Peyer's patch (tissue), 4 donors: Measurements from ENCODE around the gene PCSK5. TPM values are rescaled to one million over a fixed set of nuclear protein-coding genes. Genes with fewer than 3 reads are reported as not detected.
"Not testable (repeated sequence)": the region's sequence is repeated elsewhere in the genome, so short reads cannot be mapped to it uniquely, and the experiment has no call there.

Source experiments
- DNase-seq, 3 donors: peaks; one replicate each; pipeline ENCODE4 v3.0.0-alpha.2; 2017 to 2019
- H3K27ac ChIP-seq, 4 donors: fragments of 200-600 bp; sonication (generic); one replicate each; pipeline ENCODE4 v1.5.1; 2016 to 2019
- H3K27me3 ChIP-seq, 2 donors: fragments of 200-600 bp; sonication (generic); one replicate each; pipeline ENCODE4 v1.5.1; 2019
- H3K36me3 ChIP-seq, 3 donors: fragments of 200-600 bp; sonication (generic); one replicate each; pipeline ENCODE4 v1.5.1; 2016 to 2019
- H3K4me1 ChIP-seq, 4 donors: fragments of 200-600 bp; sonication (generic); one replicate each; pipeline ENCODE4 v1.5.1; 2016 to 2019
- H3K4me3 ChIP-seq, 4 donors: fragments of 200-600 bp; sonication (generic); 1 replicate in 3 of 4; 2 replicates in 1 of 4; pipeline ENCODE4 v1.5.1; 2016 to 2019; ENCODE audit warnings: mild to moderate bottlenecking in 1 of 4
- H3K9me3 ChIP-seq, 4 donors: fragments of 200-600 bp; sonication (generic); one replicate each; pipeline ENCODE4 v1.5.1; 2016 to 2019; ENCODE audit warnings: mild to moderate bottlenecking in 1 of 4
- CTCF ChIP-seq, 6 experiments: fragments of 450-650 bp in 4 of 6; fragments of 200-600 bp in 2 of 6; sonication (generic) in 1 of 6; IDR thresholded peaks; one replicate each; pipeline ENCODE4 v1.5.1; 2017 to 2019; ENCODE audit warnings: antibody characterized with exemption in 6 of 6, mild to moderate bottlenecking in 3 of 6, moderate library complexity in 1 of 6
- POLR2A ChIP-seq, 2 donors: fragments of 450-650 bp; IDR thresholded peaks; one replicate each; pipeline ENCODE4 v1.5.1; 2017; ENCODE audit warnings: antibody characterized with exemption in 2 of 2, mild to moderate bottlenecking in 2 of 2, moderate library complexity in 2 of 2
- total RNA-seq, 4 donors: library from RNA; depleted of rRNA; stranded (reverse); fragments of >200 nt; gene quantifications; one replicate each; pipeline ENCODE4 v1.1.0, GENCODE V29; 2016

PCSK5 gene
- total RNA-seq, 4 donors from 2014 or later, result 77.6 to 488 (median 411) TPM

GRCh38 chr9:75962013-75962661 is 71.7 kb downstream of the PCSK5 start:
- no peak for DNase-seq
- no peaks in the 10 kb centered on the region for H3K27me3 ChIP-seq
- TF ChIP-seq CTCF (IDR thresholded peaks at IDR 0.05) (no peak), POLR2A (IDR thresholded peaks at IDR 0.05) (no peak)

DNA sequence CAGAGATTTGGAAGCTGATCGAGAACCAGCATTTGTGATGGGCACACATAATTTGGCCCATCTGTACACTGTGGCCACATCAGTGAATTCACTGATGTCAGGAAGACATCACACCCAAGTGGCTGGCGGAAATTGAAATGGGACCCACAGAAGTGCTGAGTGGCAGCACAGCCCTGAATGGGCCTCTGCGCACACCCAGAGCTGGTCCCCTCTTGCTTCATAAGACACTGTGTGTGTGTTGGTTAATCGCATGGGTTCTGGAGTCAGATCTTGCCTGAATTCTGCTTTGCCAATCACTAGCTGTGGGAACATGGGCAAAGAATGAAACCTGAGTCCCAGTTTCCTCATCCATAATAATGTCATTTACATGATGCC is 72.2 kb downstream of the PCSK5 start:
- Histone ChIP-seq H3K9me3 (no peaks in the 10 kb centered on the region), H3K36me3 (no peaks in the 10 kb centered on the region), H3K27me3 (no peaks in the 10 kb centered on the region), H3K27ac (peak overlapping the region in 1 of 4 donors; percentile 4), H3K4me1 (peaks cover 0 to 28% (median 0%) of the 10 kb centered on the region in 4 donors), H3K4me3 (no peak overlapping the region)
- no peak for TF ChIP-seq POLR2A (IDR thresholded peaks at IDR 0.05)
- TF ChIP-seq CTCF (IDR thresholded peaks at IDR 0.05), result no peak
- no peak for DNase-seq

More at GRCh38 chr9:75962013-75962661, 71.7 kb downstream of the PCSK5 start:
- Histone ChIP-seq H3K4me3 (no peak overlapping the region), H3K4me1 (peaks cover 0 to 28% (median 0%) of the 10 kb centered on the region in 4 donors), H3K27ac (no peak overlapping the region), H3K9me3 (no peaks in the 10 kb centered on the region), H3K36me3 (no peaks in the 10 kb centered on the region)

DNA sequence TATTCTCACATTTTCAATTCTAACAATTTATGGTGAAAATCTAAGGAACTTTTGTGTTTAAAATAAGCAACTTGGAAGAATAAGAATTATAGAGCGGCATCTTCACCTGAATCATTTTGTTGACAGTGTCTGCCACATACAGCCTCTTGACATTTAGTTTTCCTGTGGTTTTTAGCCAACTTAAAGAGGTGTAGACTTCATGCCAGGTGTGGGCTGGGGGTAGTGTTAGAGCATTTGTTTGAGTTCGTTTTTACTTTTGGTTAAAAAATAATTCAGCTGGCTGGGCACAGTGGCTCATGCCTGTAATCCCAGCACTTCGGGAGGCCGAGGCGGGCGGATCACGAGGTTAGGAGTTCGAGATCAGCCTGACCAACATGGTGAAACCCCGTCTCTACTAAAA is 72.8 kb downstream of the PCSK5 start:
- not testable (repeated sequence) for DNase-seq

DNA sequence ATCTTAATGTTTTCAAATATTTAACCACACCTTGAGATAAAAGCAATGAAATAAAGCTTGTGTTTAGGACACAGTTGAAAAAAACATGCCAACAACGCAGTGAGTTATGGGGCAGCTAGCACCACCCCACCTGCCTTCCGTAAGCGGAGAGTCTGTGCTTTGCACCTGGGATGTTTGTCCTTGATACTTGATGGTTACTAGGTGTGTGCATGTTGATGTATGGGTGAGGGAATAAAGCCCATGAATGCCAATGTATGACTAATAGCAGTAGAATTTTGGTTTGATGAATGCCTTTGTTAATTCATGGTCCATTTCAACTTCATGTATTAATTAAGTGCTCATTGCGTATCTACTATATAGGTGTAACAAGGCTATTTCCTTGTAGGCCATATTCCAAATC is 74.0 kb downstream of the PCSK5 start:
- H3K36me3 ChIP-seq, result peaks cover 0 to 4% (median 0%) of the 10 kb centered on the region in 3 donors
- DNase-seq, result peak in 2 of 3 donors; percentile 61 to 66

More for the DNA sequence above, 72.8 kb downstream of the PCSK5 start:
- H3K36me3 ChIP-seq, H3K27ac ChIP-seq, H3K4me3 ChIP-seq, H3K9me3 ChIP-seq, H3K27me3 ChIP-seq: not testable (repeated sequence)
- H3K4me1 ChIP-seq, result peaks cover 0 to 28% (median 0%) of the 10 kb centered on the region in 4 donors

GRCh38 chr9:75965231-75965630 is 74.8 kb downstream of the PCSK5 start:
- Histone ChIP-seq H3K36me3 (peaks cover 0 to 4% (median 0%) of the 10 kb centered on the region in 3 donors), H3K4me1 (peaks cover 0 to 28% (median 0%) of the 10 kb centered on the region in 4 donors), H3K27me3 (no peaks in the 10 kb centered on the region), H3K9me3 (no peaks in the 10 kb centered on the region), H3K27ac (peak overlapping the region in 1 of 4 donors; percentile 44), H3K4me3 (no peak overlapping the region)
- no peak for TF ChIP-seq POLR2A (IDR thresholded peaks at IDR 0.05)
- no peak for TF ChIP-seq CTCF (IDR thresholded peaks at IDR 0.05)
- DNase-seq, result no peak

More for the DNA sequence above, 74.0 kb downstream of the PCSK5 start:
- no peaks in the 10 kb centered on the region for H3K27me3 ChIP-seq
- TF ChIP-seq CTCF (IDR thresholded peaks at IDR 0.05) (peak in 1 of 6 experiments; percentile 23), POLR2A (IDR thresholded peaks at IDR 0.05) (no peak)
- no peaks in the 10 kb centered on the region for H3K9me3 ChIP-seq
- no peak overlapping the region for H3K4me3 ChIP-seq
- H3K4me1 ChIP-seq, result peaks cover 0 to 28% (median 0%) of the 10 kb centered on the region in 4 donors
- peak overlapping the region in 1 of 4 donors; percentile 44 for H3K27ac ChIP-seq

DNA sequence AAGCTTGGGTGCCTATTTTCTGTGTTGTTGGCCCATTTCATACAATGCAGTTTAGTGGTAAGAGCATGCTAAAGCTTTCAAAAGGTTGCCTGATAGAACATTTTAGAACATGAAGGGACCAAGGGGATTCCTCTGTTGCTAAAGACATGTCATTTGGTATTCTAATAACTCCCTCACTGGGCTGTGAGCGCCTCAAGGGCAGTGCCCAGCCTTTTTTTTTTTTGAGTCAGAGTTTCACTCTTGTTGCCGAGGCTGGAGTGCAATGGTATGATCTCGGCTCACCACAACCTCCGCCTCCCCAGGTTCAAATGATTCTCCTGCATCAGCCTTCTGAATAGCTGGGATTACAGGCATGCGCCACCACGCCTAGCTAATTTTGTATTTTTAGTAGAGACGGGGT is 77.1 kb downstream of the PCSK5 start:
- H3K27ac ChIP-seq, result no peak overlapping the region
- H3K27me3 ChIP-seq, result no peaks in the 10 kb centered on the region
- H3K36me3 ChIP-seq, result peaks cover 0 to 4% (median 0%) of the 10 kb centered on the region in 3 donors
- no peak for TF ChIP-seq POLR2A (IDR thresholded peaks at IDR 0.05)
- no peak for TF ChIP-seq CTCF (IDR thresholded peaks at IDR 0.05)
- DNase-seq, result no peak
- peaks cover 0 to 23% (median 0%) of the 10 kb centered on the region in 4 donors for H3K4me1 ChIP-seq
- no peaks in the 10 kb centered on the region for H3K9me3 ChIP-seq
- H3K4me3 ChIP-seq, result no peak overlapping the region
